HepG2 (cell line): Measurements from ENCODE around the gene CTNNA1. TPM values are rescaled to one million over a fixed set of nuclear protein-coding genes. Genes with fewer than 3 reads are reported as not detected.

Experiments used
- ATAD3A ChIP-seq: sonication (generic); formaldehyde crosslinking; IDR thresholded peaks from 2 replicates; pipeline ENCODE4 v1.4.0; 2020; ENCODE audit warnings: missing genetic modification reagents
- ATF7 ChIP-seq, 2 experiments: fragments of 450-650 bp in 1 of 2; sonication (generic) in 1 of 2; formaldehyde crosslinking in 1 of 2; IDR thresholded peaks; 2 replicates each; pipeline versions ENCODE4 v1.4.0 to v1.6.1; 2016 to 2020; ENCODE audit warnings: antibody characterized with exemption in 1 of 2, mild to moderate bottlenecking in 1 of 2, missing genetic modification reagents in 1 of 2
- BCL6 ChIP-seq: IDR thresholded peaks from 2 replicates; pipeline ENCODE4 v1.6.1; 2016; ENCODE audit warnings: missing genetic modification reagents, missing compliant biosample characterization
- CEBPG ChIP-seq: IDR thresholded peaks from 2 replicates; pipeline ENCODE4 v1.6.1; 2016
- CREB1 ChIP-seq, 2 experiments: fragments of 450-650 bp in 1 of 2; IDR thresholded peaks; 2 replicates each; pipeline ENCODE4 v1.6.1; 2016 to 2017; ENCODE audit warnings: control low read depth in 1 of 2, mild to moderate bottlenecking in 1 of 2, missing compliant biosample characterization in 1 of 2, missing genetic modification characterization in 1 of 2
- CREM ChIP-seq, 2 experiments: sonication (generic) in 1 of 2; formaldehyde crosslinking in 1 of 2; IDR thresholded peaks; 2 replicates each; pipeline versions ENCODE4 v1.4.0 to v1.6.1; 2016 to 2020; ENCODE audit warnings: antibody characterized with exemption in 1 of 2, mild to moderate bottlenecking in 1 of 2, missing genetic modification reagents in 1 of 2
- EHMT2 ChIP-seq: fragments of 200-600 bp; sonication (generic); IDR thresholded peaks from 2 replicates; pipeline ENCODE4 v1.7.0; 2017; ENCODE audit warnings: antibody characterized with exemption, low read depth, low read length, borderline replicate concordance
- FOXA3 ChIP-seq: IDR thresholded peaks from 2 replicates; pipeline ENCODE4 v1.6.1; 2016; ENCODE audit warnings: missing genetic modification reagents, missing compliant biosample characterization
- MED1 ChIP-seq: sonication (generic); formaldehyde crosslinking; IDR thresholded peaks from 2 replicates; pipeline ENCODE4 v1.4.0; 2020; ENCODE audit warnings: missing genetic modification reagents
- MIXL1 ChIP-seq: IDR thresholded peaks from 2 replicates; pipeline ENCODE4 v1.6.1; 2016
- MTF1 ChIP-seq: sonication (generic); formaldehyde crosslinking; IDR thresholded peaks from 2 replicates; pipeline ENCODE4 v1.5.0; 2020; ENCODE audit warnings: missing genetic modification reagents
- ZBTB20 ChIP-seq: sonication (generic); formaldehyde crosslinking; IDR thresholded peaks from 2 replicates; pipeline ENCODE4 v1.8.1; 2023; ENCODE audit warnings: missing genetic modification reagents, low read depth, mild to moderate bottlenecking, borderline replicate concordance
- ZFP36L1 ChIP-seq: sonication (generic); formaldehyde crosslinking; IDR thresholded peaks from 2 replicates; pipeline ENCODE4 v1.8.0; 2022; ENCODE audit warnings: mild to moderate bottlenecking, missing genetic modification reagents, moderate library complexity
- ZNF414 ChIP-seq: sonication (generic); formaldehyde crosslinking; IDR thresholded peaks from 2 replicates; pipeline ENCODE4 v1.5.0; 2020; ENCODE audit warnings: missing genetic modification reagents
- ZNF7 ChIP-seq: IDR thresholded peaks from 2 replicates; pipeline ENCODE4 v1.6.1; 2016; ENCODE audit warnings: missing biosample characterization, missing genetic modification reagents
- ZNF790 ChIP-seq: sonication (generic); formaldehyde crosslinking; IDR thresholded peaks from 2 replicates; pipeline ENCODE4 v1.8.0; 2022; ENCODE audit warnings: missing genetic modification reagents, mild to moderate bottlenecking, borderline replicate concordance
- polyA plus RNA-seq, 8 experiments: library from polyadenylated mRNA; depleted of rRNA in 3 of 8; stranded (reverse) in 7 of 8; unstranded in 1 of 8; fragments of >200 nt; fragmentation: Illumina TruSeq in 4 of 8; extraction: Trizol in 4 of 8; gene quantifications; 2 replicates each; pipeline versions ENCODE4 v1.2.1 to v1.2.3, GENCODE V29; 2011 to 2016; ENCODE audit warnings: low read depth in 4 of 8, missing spikeins in 1 of 8, mixed read lengths in 1 of 8; ENCODE audit not compliant: insufficient read depth in 1 of 8
- total RNA-seq, 5 experiments: library from RNA; depleted of rRNA; stranded (reverse); fragments of >200 nt; fragmentation: Illumina TruSeq; extraction: Trizol; gene quantifications; 2 replicates each; pipeline ENCODE4 v1.2.3, GENCODE V29; 2016; ENCODE audit warnings: low read depth in 1 of 5
- TF ChIP-seq, protein P1 (sequence below): fragments of 450-650 bp; IDR thresholded peaks from 2 replicates; pipeline ENCODE4 v1.6.1; 2016
- TF ChIP-seq, protein P2 (sequence below): sonication (generic); formaldehyde crosslinking; IDR thresholded peaks from 2 replicates; pipeline ENCODE4 v1.4.0; 2020; ENCODE audit warnings: missing genetic modification reagents
- TF ChIP-seq, protein P3 (sequence below): sonication (generic); formaldehyde crosslinking; IDR thresholded peaks from 2 replicates; pipeline ENCODE4 v1.5.0; 2020; ENCODE audit warnings: missing genetic modification reagents
- TF ChIP-seq, protein P4 (sequence below): sonication (generic); formaldehyde crosslinking; IDR thresholded peaks from 2 replicates; pipeline ENCODE4 v1.8.0; 2022; ENCODE audit warnings: mild to moderate bottlenecking, missing genetic modification reagents, borderline replicate concordance

CTNNA1 gene
- total and polyA plus RNA-seq, 2 of the 13 experiments (the other 11 are each of a cell fraction or from before 2014, with no cell fraction given), result 66.8 to 162 TPM

DNA sequence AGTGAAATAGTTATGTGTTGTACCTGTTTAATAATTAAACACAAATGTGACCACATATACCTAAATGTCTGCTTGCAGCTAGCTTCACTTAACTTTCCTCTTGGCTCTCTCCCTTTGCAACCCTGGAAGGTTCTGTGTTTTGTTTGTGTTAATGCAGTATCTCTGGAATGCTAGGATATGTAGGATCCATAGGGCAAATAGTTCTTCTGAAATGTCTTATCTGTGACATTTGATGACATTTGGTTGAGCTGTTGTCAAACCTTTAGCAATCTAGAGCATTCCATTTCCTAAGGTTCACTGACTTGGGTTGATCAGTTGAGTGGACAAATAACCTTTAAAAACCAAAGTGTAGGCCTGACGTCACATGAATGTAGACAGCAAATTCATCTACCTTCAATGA is 21.8 kb downstream of the CTNNA1 start (continued):
- TF ChIP-seq ATAD3A (CRISPR knock-in tag) (no peak), MTF1 (CRISPR knock-in tag) (no peak), MIXL1 (CRISPR knock-in tag) (peak; percentile 54; the same call in 1 of the 2 replicates), ATF7 (IDR thresholded peaks at IDR 0.05) (peak; percentile 38; the same call in 1 of the 2 replicates), ATF7 (CRISPR knock-in tag; IDR thresholded peaks at IDR 0.05) (no peak), ZNF7 (no peak), ZNF414 (CRISPR knock-in tag) (no peak), BCL6 (CRISPR knock-in tag) (peak; percentile 48), EHMT2 (no peak), MED1 (CRISPR knock-in tag) (0 out of 2 replicates have a peak, but pooled peaks have one; percentile 19), CREB1 (IDR thresholded peaks at IDR 0.05) (peak; percentile 88), CREB1 (CRISPR knock-in tag; IDR thresholded peaks at IDR 0.05) (peak; percentile 62; the same call in 1 of the 2 replicates), ZNF790 (CRISPR knock-in tag) (no peak), ZFP36L1 (CRISPR knock-in tag) (no peak), CEBPG (CRISPR knock-in tag) (0 out of 2 replicates have a peak, but pooled peaks have one; percentile 13), CREM (IDR thresholded peaks at IDR 0.05) (0 out of 2 replicates have a peak, but pooled peaks have one; percentile 21), CREM (CRISPR knock-in tag; IDR thresholded peaks at IDR 0.05) (no peak), ZBTB20 (CRISPR knock-in tag) (0 out of 2 replicates have a peak, but pooled peaks have one; percentile 21), FOXA3 (CRISPR knock-in tag) (no peak)
- TF ChIP-seq, protein P1, sequence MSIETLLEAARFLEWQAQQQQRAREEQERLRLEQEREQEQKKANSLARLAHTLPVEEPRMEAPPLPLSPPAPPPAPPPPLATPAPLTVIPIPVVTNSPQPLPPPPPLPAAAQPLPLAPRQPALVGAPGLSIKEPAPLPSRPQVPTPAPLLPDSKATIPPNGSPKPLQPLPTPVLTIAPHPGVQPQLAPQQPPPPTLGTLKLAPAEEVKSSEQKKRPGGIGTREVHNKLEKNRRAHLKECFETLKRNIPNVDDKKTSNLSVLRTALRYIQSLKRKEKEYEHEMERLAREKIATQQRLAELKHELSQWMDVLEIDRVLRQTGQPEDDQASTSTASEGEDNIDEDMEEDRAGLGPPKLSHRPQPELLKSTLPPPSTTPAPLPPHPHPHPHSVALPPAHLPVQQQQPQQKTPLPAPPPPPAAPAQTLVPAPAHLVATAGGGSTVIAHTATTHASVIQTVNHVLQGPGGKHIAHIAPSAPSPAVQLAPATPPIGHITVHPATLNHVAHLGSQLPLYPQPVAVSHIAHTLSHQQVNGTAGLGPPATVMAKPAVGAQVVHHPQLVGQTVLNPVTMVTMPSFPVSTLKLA, result no peak
- TF ChIP-seq, protein P2, sequence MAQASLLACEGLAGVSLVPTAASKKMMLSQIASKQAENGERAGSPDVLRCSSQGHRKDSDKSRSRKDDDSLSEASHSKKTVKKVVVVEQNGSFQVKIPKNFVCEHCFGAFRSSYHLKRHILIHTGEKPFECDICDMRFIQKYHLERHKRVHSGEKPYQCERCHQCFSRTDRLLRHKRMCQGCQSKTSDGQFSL (CRISPR knock-in tag), result no peak
- TF ChIP-seq, protein P3, sequence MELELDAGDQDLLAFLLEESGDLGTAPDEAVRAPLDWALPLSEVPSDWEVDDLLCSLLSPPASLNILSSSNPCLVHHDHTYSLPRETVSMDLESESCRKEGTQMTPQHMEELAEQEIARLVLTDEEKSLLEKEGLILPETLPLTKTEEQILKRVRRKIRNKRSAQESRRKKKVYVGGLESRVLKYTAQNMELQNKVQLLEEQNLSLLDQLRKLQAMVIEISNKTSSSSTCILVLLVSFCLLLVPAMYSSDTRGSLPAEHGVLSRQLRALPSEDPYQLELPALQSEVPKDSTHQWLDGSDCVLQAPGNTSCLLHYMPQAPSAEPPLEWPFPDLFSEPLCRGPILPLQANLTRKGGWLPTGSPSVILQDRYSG (CRISPR knock-in tag), result no peak
- TF ChIP-seq, protein P4, sequence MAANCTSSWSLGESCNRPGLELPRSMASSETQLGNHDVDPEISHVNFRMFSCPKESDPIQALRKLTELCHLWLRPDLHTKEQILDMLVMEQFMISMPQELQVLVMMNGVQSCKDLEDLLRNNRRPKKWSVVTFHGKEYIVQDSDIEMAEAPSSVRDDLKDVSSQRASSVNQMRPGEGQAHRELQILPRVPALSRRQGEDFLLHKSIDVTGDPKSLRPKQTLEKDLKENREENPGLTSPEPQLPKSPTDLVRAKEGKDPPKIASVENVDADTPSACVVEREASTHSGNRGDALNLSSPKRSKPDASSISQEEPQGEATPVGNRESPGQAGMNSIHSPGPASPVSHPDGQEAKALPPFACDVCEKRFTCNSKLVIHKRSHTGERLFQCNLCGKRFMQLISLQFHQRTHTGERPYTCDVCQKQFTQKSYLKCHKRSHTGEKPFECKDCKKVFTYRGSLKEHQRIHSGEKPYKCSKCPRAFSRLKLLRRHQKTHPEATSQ (CRISPR knock-in tag), result no peak
